ENCODE measurements around the gene PCP4L1. TPM values are rescaled to one million over a fixed set of nuclear protein-coding genes. Genes with fewer than 3 reads are reported as not detected.

PCP4L1 gene
- total and polyA plus RNA-seq, 2 experiments from 2014 or later, result not detected

GRCh38 chr1:161267321-161267720 lies 8.8 kb downstream of the PCP4L1 start:
- Histone ChIP-seq H3K27me3 (replicated peaks; ENCODE audit: insufficient read depth) (no peaks in the 10 kb centered on the region; the same call in 1 of the 2 replicates), H3K79me2 (ENCODE audit: insufficient read depth) (no peaks in the 10 kb centered on the region), H3F3A (ENCODE audit: insufficient read depth) (no peaks in the 10 kb centered on the region), H4K20me1 (ENCODE audit: insufficient read depth) (no peaks in the 10 kb centered on the region), H2AFZ (no peak overlapping the region), H3K9me3 (ENCODE audit: low read depth) (no peaks in the 10 kb centered on the region), H3K4me3 (no peak overlapping the region), H3K9ac (no peak overlapping the region), H3K27ac (no peak overlapping the region), H3K4me2 (ENCODE audit: unreplicated experiment) (no peak overlapping the region), H3K36me3 (ENCODE audit: low read depth) (no peaks in the 10 kb centered on the region), H3K4me1 (ENCODE audit: insufficient read depth) (no peaks in the 10 kb centered on the region), H3K9me2 (ENCODE audit: insufficient read depth) (no peaks in the 10 kb centered on the region)
- no peak for DNase-seq
- TF ChIP-seq EZH2phosphoT487 (IDR thresholded peaks at IDR 0.05; ENCODE audit: insufficient read depth, low read depth) (no peak), EZH2 (IDR thresholded peaks at IDR 0.05; ENCODE audit: insufficient read depth, poor library complexity, severe bottlenecking) (no peak)
- WGBS, 2 experiments (ENCODE audit: low coverage in 1 of 2, low lambda C conversion rate in 2 of 2, missing lambda C conversion rate in 2 of 2), result 66 to 74% methylated on average over 3 of the region's 3 CpGs
- in situ Hi-C loops (cut with MboI), result no loop called here

GRCh38 chr1:161273402-161273801 lies 14.9 kb downstream of the PCP4L1 start:
- WGBS, 2 experiments (ENCODE audit: low coverage in 1 of 2, low lambda C conversion rate in 2 of 2, missing lambda C conversion rate in 2 of 2), result 15 to 28% methylated on average over 3 of the region's 3 CpGs
- Histone ChIP-seq H3K36me3 (ENCODE audit: low read depth) (no peaks in the 10 kb centered on the region), H3K9ac (no peak overlapping the region), H4K20me1 (ENCODE audit: insufficient read depth) (no peaks in the 10 kb centered on the region), H3K27me3 (replicated peaks; ENCODE audit: insufficient read depth) (peaks cover 35% of the 10 kb centered on the region), H3K4me2 (ENCODE audit: unreplicated experiment) (no peak overlapping the region), H2AFZ (no peak overlapping the region), H3K9me2 (ENCODE audit: insufficient read depth) (no peaks in the 10 kb centered on the region), H3K4me1 (ENCODE audit: insufficient read depth) (no peaks in the 10 kb centered on the region), H3K9me3 (ENCODE audit: low read depth) (no peaks in the 10 kb centered on the region), H3K4me3 (no peak overlapping the region), H3K27ac (no peak overlapping the region), H3K79me2 (ENCODE audit: insufficient read depth) (no peaks in the 10 kb centered on the region), H3F3A (ENCODE audit: insufficient read depth) (no peaks in the 10 kb centered on the region)
- no peak for DNase-seq
- TF ChIP-seq EZH2 (IDR thresholded peaks at IDR 0.05; ENCODE audit: insufficient read depth, poor library complexity, severe bottlenecking) (no peak), EZH2phosphoT487 (IDR thresholded peaks at IDR 0.05; ENCODE audit: insufficient read depth, low read depth) (no peak)
- in situ Hi-C loops (cut with MboI), result no loop called here

GRCh38 chr1:161274874-161275273 lies 16.3 kb downstream of the PCP4L1 start:
- WGBS, 2 experiments (ENCODE audit: low coverage in 1 of 2, low lambda C conversion rate in 2 of 2, missing lambda C conversion rate in 2 of 2), result 38 to 46% methylated on average over 3 of the region's 3 CpGs
- in situ Hi-C loops (cut with MboI), result no loop called here
- Histone ChIP-seq H3K4me1 (ENCODE audit: insufficient read depth) (no peaks in the 10 kb centered on the region), H3K4me3 (no peak overlapping the region), H3K4me2 (ENCODE audit: unreplicated experiment) (no peak overlapping the region), H3K79me2 (ENCODE audit: insufficient read depth) (no peaks in the 10 kb centered on the region), H3K27ac (no peak overlapping the region), H3K9me3 (ENCODE audit: low read depth) (no peaks in the 10 kb centered on the region), H4K20me1 (ENCODE audit: insufficient read depth) (no peaks in the 10 kb centered on the region), H3K27me3 (replicated peaks; ENCODE audit: insufficient read depth) (peaks cover 35% of the 10 kb centered on the region), H2AFZ (no peak overlapping the region), H3K36me3 (ENCODE audit: low read depth) (no peaks in the 10 kb centered on the region), H3F3A (ENCODE audit: insufficient read depth) (no peaks in the 10 kb centered on the region), H3K9ac (no peak overlapping the region), H3K9me2 (ENCODE audit: insufficient read depth) (no peaks in the 10 kb centered on the region)
- TF ChIP-seq EZH2 (IDR thresholded peaks at IDR 0.05; ENCODE audit: insufficient read depth, poor library complexity, severe bottlenecking) (no peak), EZH2phosphoT487 (IDR thresholded peaks at IDR 0.05; ENCODE audit: insufficient read depth, low read depth) (no peak)
- no peak for DNase-seq

GRCh38 chr1:161282991-161283390 lies 24.4 kb downstream of the PCP4L1 start:
- in situ Hi-C loops (cut with MboI), result no loop called here
- H3K27ac ChIP-seq, result no peak overlapping the region
- H3K36me3 ChIP-seq (ENCODE audit: low read depth), result no peaks in the 10 kb centered on the region
- no peak for DNase-seq
- H3K9me2 ChIP-seq (ENCODE audit: insufficient read depth), result no peaks in the 10 kb centered on the region
- TF ChIP-seq EZH2phosphoT487 (IDR thresholded peaks at IDR 0.05; ENCODE audit: insufficient read depth, low read depth), result no peak
- TF ChIP-seq EZH2 (IDR thresholded peaks at IDR 0.05; ENCODE audit: insufficient read depth, poor library complexity, severe bottlenecking), result no peak
- 78 to 88% methylated on average over 1 of the region's 1 CpG for WGBS, 2 experiments (ENCODE audit: low coverage in 1 of 2, low lambda C conversion rate in 2 of 2, missing lambda C conversion rate in 2 of 2)
- no peaks in the 10 kb centered on the region for H3K79me2 ChIP-seq (ENCODE audit: insufficient read depth)
- no peak overlapping the region for H3K4me3 ChIP-seq
- H4K20me1 ChIP-seq (ENCODE audit: insufficient read depth), result no peaks in the 10 kb centered on the region
- H3K27me3 ChIP-seq (replicated peaks; ENCODE audit: insufficient read depth), result peaks cover 22% of the 10 kb centered on the region
- no peak overlapping the region for H3K9ac ChIP-seq
- H3F3A ChIP-seq (ENCODE audit: insufficient read depth), result no peaks in the 10 kb centered on the region
- H3K9me3 ChIP-seq (ENCODE audit: low read depth), result no peaks in the 10 kb centered on the region
- no peak overlapping the region for H3K4me2 ChIP-seq (ENCODE audit: unreplicated experiment)
- H3K4me1 ChIP-seq (ENCODE audit: insufficient read depth), result no peaks in the 10 kb centered on the region
- H2AFZ ChIP-seq, result no peak overlapping the region

GRCh38 chr1:161285113-161285512 lies 26.6 kb downstream of the PCP4L1 start:
- no peaks in the 10 kb centered on the region for H3K79me2 ChIP-seq (ENCODE audit: insufficient read depth)
- H2AFZ ChIP-seq, result no peak overlapping the region
- no peaks in the 10 kb centered on the region for H3K9me2 ChIP-seq (ENCODE audit: insufficient read depth)
- H3K36me3 ChIP-seq (ENCODE audit: low read depth), result no peaks in the 10 kb centered on the region
- WGBS, 2 experiments (ENCODE audit: low coverage in 1 of 2, low lambda C conversion rate in 2 of 2, missing lambda C conversion rate in 2 of 2), result 93 to 96% methylated on average over 2 of the region's 2 CpGs
- H3K9ac ChIP-seq, result no peak overlapping the region
- H3K9me3 ChIP-seq (ENCODE audit: low read depth), result no peaks in the 10 kb centered on the region
- H3K4me1 ChIP-seq (ENCODE audit: insufficient read depth), result no peaks in the 10 kb centered on the region
- TF ChIP-seq EZH2phosphoT487 (IDR thresholded peaks at IDR 0.05; ENCODE audit: insufficient read depth, low read depth), result no peak
- TF ChIP-seq EZH2 (IDR thresholded peaks at IDR 0.05; ENCODE audit: insufficient read depth, poor library complexity, severe bottlenecking), result no peak
- no peak overlapping the region for H3K27ac ChIP-seq
- in situ Hi-C loops (cut with MboI), result no loop called here
- H4K20me1 ChIP-seq (ENCODE audit: insufficient read depth), result no peaks in the 10 kb centered on the region
- H3K4me2 ChIP-seq (ENCODE audit: unreplicated experiment), result no peak overlapping the region
- no peak overlapping the region for H3K4me3 ChIP-seq
- H3K27me3 ChIP-seq (replicated peaks; ENCODE audit: insufficient read depth), result peaks cover 18% of the 10 kb centered on the region
- H3F3A ChIP-seq (ENCODE audit: insufficient read depth), result no peaks in the 10 kb centered on the region
- DNase-seq, result no peak

Data from GM23248 (cell line).